GM18870 (cell line): ENCODE data around the gene MLPH.
"Not testable (repeated sequence)": the region's sequence is repeated elsewhere in the genome, so short reads cannot be mapped to it uniquely, and the experiment has no call there.

Experiments used
- ATAC-seq: cut with Tn5 transposase; IDR thresholded peaks from one replicate; pipeline ENCODE4 v1.9.1; 2021; ENCODE audit warnings: moderate library complexity; ENCODE audit not compliant: unreplicated experiment

The MLPH gene

GRCh38 chr2:237456200-237456843 lies 30.7 kb upstream of the MLPH start:
- no peak for ATAC-seq

GRCh38 chr2:237457388-237457941 lies 29.6 kb upstream of the MLPH start:
- ATAC-seq = no peak

GRCh38 chr2:237458519-237458918 lies 28.5 kb upstream of the MLPH start:
- no peak for ATAC-seq

GRCh38 chr2:237459226-237459625 lies 27.8 kb upstream of the MLPH start:
- ATAC-seq = no peak

GRCh38 chr2:237459741-237460174 lies 27.3 kb upstream of the MLPH start:
- no peak for ATAC-seq

- ATAC-seq = no peak
These were observed 22.2 kb upstream of the MLPH start for GRCh38 chr2:237464757-237465391.

GRCh38 chr2:237465515-237466148 lies 21.4 kb upstream of the MLPH start:
- no peak for ATAC-seq

- no peak for ATAC-seq
These were observed 20.8 kb upstream of the MLPH start for GRCh38 chr2:237466211-237466610.

GRCh38 chr2:237467447-237468179 lies 19.4 kb upstream of the MLPH start:
- ATAC-seq = no peak

GRCh38 chr2:237469410-237469809 lies 17.6 kb upstream of the MLPH start:
- not testable (repeated sequence) for ATAC-seq

- no peak for ATAC-seq
These were observed 17.2 kb upstream of the MLPH start for GRCh38 chr2:237469849-237470248.

- ATAC-seq = no peak
These were observed 16.1 kb upstream of the MLPH start for GRCh38 chr2:237470914-237471313.

GRCh38 chr2:237471438-237472186 lies 15.4 kb upstream of the MLPH start:
- no peak for ATAC-seq

GRCh38 chr2:237472187-237472712 lies 14.8 kb upstream of the MLPH start:
- ATAC-seq = no peak

GRCh38 chr2:237472909-237473877 lies 13.9 kb upstream of the MLPH start:
- no peak for ATAC-seq

- ATAC-seq = no peak
These were observed 13.1 kb upstream of the MLPH start for GRCh38 chr2:237473878-237474441.

GRCh38 chr2:237474442-237474911 lies 12.6 kb upstream of the MLPH start:
- no peak for ATAC-seq

GRCh38 chr2:237474931-237475703 lies 11.9 kb upstream of the MLPH start:
- peak; percentile 51 for ATAC-seq
